ENCODE measurements around the gene FAM124A.

DNA sequence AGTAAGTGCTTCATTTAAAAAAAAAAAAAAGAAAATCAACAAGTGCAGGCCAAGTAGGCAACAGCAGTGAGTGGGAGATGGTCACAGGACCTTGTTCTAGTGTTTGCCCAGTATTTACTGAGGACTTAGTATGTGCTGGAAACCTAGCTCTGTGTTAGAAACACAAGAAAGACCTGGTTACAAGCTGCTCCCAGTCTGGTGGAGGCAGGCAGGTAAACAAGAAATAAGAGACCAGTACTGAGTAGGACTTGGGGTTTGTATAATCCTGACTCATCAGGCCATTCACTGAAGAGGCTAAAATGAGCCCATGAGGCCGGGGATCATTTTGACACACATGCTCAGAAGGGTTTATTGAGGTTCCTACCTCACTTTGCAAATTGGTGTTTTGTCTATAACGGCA lies 95.8 kb downstream of the FAM124A start:
- TF ChIP-seq, protein P1, sequence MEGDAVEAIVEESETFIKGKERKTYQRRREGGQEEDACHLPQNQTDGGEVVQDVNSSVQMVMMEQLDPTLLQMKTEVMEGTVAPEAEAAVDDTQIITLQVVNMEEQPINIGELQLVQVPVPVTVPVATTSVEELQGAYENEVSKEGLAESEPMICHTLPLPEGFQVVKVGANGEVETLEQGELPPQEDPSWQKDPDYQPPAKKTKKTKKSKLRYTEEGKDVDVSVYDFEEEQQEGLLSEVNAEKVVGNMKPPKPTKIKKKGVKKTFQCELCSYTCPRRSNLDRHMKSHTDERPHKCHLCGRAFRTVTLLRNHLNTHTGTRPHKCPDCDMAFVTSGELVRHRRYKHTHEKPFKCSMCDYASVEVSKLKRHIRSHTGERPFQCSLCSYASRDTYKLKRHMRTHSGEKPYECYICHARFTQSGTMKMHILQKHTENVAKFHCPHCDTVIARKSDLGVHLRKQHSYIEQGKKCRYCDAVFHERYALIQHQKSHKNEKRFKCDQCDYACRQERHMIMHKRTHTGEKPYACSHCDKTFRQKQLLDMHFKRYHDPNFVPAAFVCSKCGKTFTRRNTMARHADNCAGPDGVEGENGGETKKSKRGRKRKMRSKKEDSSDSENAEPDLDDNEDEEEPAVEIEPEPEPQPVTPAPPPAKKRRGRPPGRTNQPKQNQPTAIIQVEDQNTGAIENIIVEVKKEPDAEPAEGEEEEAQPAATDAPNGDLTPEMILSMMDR (IDR thresholded peaks at IDR 0.05; ENCODE audit: low read depth, low read length), result no peak
- TF ChIP-seq EZH2phosphoT487 (IDR thresholded peaks at IDR 0.05; ENCODE audit: low read depth), result no peak

All from OCI-LY3 (cell line).